GM12878 (cell line): ENCODE data around the gene SLIT1. TPM values are rescaled to one million over a fixed set of nuclear protein-coding genes. Genes with fewer than 3 reads are reported as not detected.

Experiments
- ATAC-seq: fragments of 200-7000 bp; cut with Tn5 transposase; 3 replicates; pipeline ENCODE4 v1.9.1; 2020; ENCODE audit warnings: mild to moderate bottlenecking, moderate library complexity
- BruUV-seq: library from RNA; stranded (reverse); fragments of 400-500 nt; replicated peaks from 2 replicates; lab custom pipeline; 2021; lab: Mats Ljungman, UMichigan
- CTCF ChIA-PET: fragments of 300-600 bp; sonication (Branson Sonifier 250); formaldehyde crosslinking; extraction: SDS; loops from one replicate; lab custom pipeline; 2021; ENCODE audit warnings: inconsistent platforms; lab: Yijun Ruan, JAX
- POLR2A ChIA-PET: fragments of 350-600 bp; formaldehyde crosslinking; extraction: SDS; loops from one replicate; lab custom pipeline; 2021; ENCODE audit warnings: inconsistent platforms; lab: Charles Lee
- RAD21 ChIA-PET: fragments of 300-600 bp; sonication (Branson Sonifier 250); formaldehyde crosslinking; loops from one replicate; lab custom pipeline; 2023; ENCODE audit warnings: antibody characterized with exemption; ENCODE audit not compliant: unreplicated experiment; lab: Charles Lee
- SMC1A ChIA-PET: fragments of 300-600 bp; sonication (Branson Sonifier 250); formaldehyde crosslinking; loops from one replicate; lab custom pipeline; 2023; ENCODE audit not compliant: unreplicated experiment, uncharacterized antibody; lab: Charles Lee
- DNase-seq: peaks from one replicate; pipeline ENCODE4 v3.0.0-alpha.2; 2011; ENCODE audit warnings: low read depth, low spot score
- FAIRE-seq: peaks from 3 replicates; lab custom pipeline; 2011; peaks lifted over from hg19 to GRCh38; lab: Jason Lieb, UNC
- H2AFZ ChIP-seq: 2 replicates; pipeline ENCODE4 v1.6.0; 2011; ENCODE audit warnings: low read depth, low read length, control low read depth; ENCODE audit not compliant: control insufficient read depth
- H3K27ac ChIP-seq: 2 replicates; pipeline ENCODE4 v1.5.1; 2011; ENCODE audit warnings: control low read depth; ENCODE audit not compliant: control insufficient read depth, insufficient read depth
- H3K27me3 ChIP-seq, 2 experiments: replicated peaks in 1 of 2; 2 replicates each; pipeline versions ENCODE4 v1.6.0 to v1.6.1; 2011; ENCODE audit warnings: low read length in 1 of 2; ENCODE audit not compliant: control insufficient read depth in 2 of 2, insufficient read depth in 2 of 2
- H3K36me3 ChIP-seq, 2 experiments: 2 replicates each; pipeline ENCODE4 v1.5.1; 2011; ENCODE audit warnings: low read length in 1 of 2; ENCODE audit not compliant: control insufficient read depth in 2 of 2, insufficient read depth in 2 of 2
- H3K4me1 ChIP-seq: 2 replicates; pipeline ENCODE4 v1.6.1; 2011; ENCODE audit warnings: mild to moderate bottlenecking, low read length, moderate library complexity, mixed read lengths; ENCODE audit not compliant: control insufficient read depth, insufficient read depth
- H3K4me2 ChIP-seq: 2 replicates; pipeline ENCODE4 v1.6.0; 2011; ENCODE audit warnings: control low read depth; ENCODE audit not compliant: control insufficient read depth, insufficient read depth
- H3K4me3 ChIP-seq: fragments of 200-600 bp; sonication (generic); 2 replicates; pipeline ENCODE4 v1.5.1; 2016
- H3K79me2 ChIP-seq: 2 replicates; pipeline ENCODE4 v1.6.0; 2011; ENCODE audit warnings: low read length; ENCODE audit not compliant: control insufficient read depth, insufficient read depth
- H3K9ac ChIP-seq: 2 replicates; pipeline ENCODE4 v1.8.0; 2011; ENCODE audit warnings: low read length, control low read depth, mixed read lengths; ENCODE audit not compliant: control insufficient read depth, insufficient read depth
- H3K9me3 ChIP-seq: replicated peaks from 3 replicates; pipeline ENCODE4 v1.5.1; 2011; ENCODE audit warnings: mild to moderate bottlenecking, low read length; ENCODE audit not compliant: control insufficient read depth, insufficient read depth
- H4K20me1 ChIP-seq: 2 replicates; pipeline ENCODE4 v1.6.0; 2011; ENCODE audit not compliant: control insufficient read depth, insufficient read depth
- BCL11A ChIP-seq: IDR thresholded peaks from 2 replicates; pipeline ENCODE4 v1.6.1; 2011; ENCODE audit warnings: low read depth, low read length
- BCL3 ChIP-seq: IDR thresholded peaks from 2 replicates; pipeline ENCODE4 v1.6.1; 2011; ENCODE audit warnings: borderline replicate concordance, low read depth, mild to moderate bottlenecking, moderate library complexity, low read length; ENCODE audit not compliant: insufficient read depth, poor library complexity, severe bottlenecking
- BHLHE40 ChIP-seq, 2 experiments: fragments of 450-650 bp in 1 of 2; IDR thresholded peaks; 2 replicates each; pipeline ENCODE4 v1.6.1; 2011 to 2017; ENCODE audit warnings: low read depth in 2 of 2, borderline replicate concordance in 1 of 2, improper control_type of control experiment in 1 of 2, low read length in 1 of 2, mild to moderate bottlenecking in 1 of 2
- BRCA1 ChIP-seq: IDR thresholded peaks from 2 replicates; pipeline ENCODE4 v1.6.1; 2011; ENCODE audit warnings: low read depth, low read length, improper control_type of control experiment
- CREB1 ChIP-seq: IDR thresholded peaks from 2 replicates; pipeline ENCODE4 v1.6.1; 2012; ENCODE audit warnings: low read depth, mild to moderate bottlenecking, inconsistent platforms
- DPF2 ChIP-seq: fragments of 450-650 bp; IDR thresholded peaks from 2 replicates; pipeline ENCODE4 v1.6.1; 2017; ENCODE audit warnings: mild to moderate bottlenecking
- POU2F2 ChIP-seq: IDR thresholded peaks from 3 replicates; pipeline ENCODE4 v1.6.1; 2011; ENCODE audit warnings: low read depth, mild to moderate bottlenecking, low read length, borderline replicate concordance
- RAD21 ChIP-seq: IDR thresholded peaks from 2 replicates; pipeline ENCODE4 v1.6.1; 2011; ENCODE audit warnings: mild to moderate bottlenecking, low read depth, low read length, moderate library complexity; ENCODE audit not compliant: insufficient read depth
- SMC3 ChIP-seq: IDR thresholded peaks from 2 replicates; pipeline ENCODE4 v1.6.1; 2011; ENCODE audit warnings: low read length, improper control_type of control experiment, borderline replicate concordance
- USF1 ChIP-seq: IDR thresholded peaks from 2 replicates; pipeline ENCODE4 v1.6.1; 2011; ENCODE audit warnings: borderline replicate concordance, low read depth, mild to moderate bottlenecking, moderate library complexity, mixed read lengths, low read length; ENCODE audit not compliant: insufficient read depth; ENCODE audit errors: extremely low read length
- ZBED1 ChIP-seq: IDR thresholded peaks from 2 replicates; pipeline ENCODE4 v1.6.1; 2016; ENCODE audit warnings: borderline replicate concordance
- ZNF24 ChIP-seq: fragments of 450-650 bp; IDR thresholded peaks from 2 replicates; pipeline ENCODE4 v1.6.1; 2017; ENCODE audit warnings: antibody characterized with exemption, mild to moderate bottlenecking
- WGBS: methylation state at CpG from one replicate; pipeline ENCODE4 v1.1.6; 2016; ENCODE audit warnings: low lambda C conversion rate; ENCODE audit not compliant: insufficient replicate concordance, insufficient coverage; ENCODE audit errors: missing lambda C conversion rate; 5-methylcytosine and 5-hydroxymethylcytosine counted together
- in situ Hi-C: fragments of 300-500 bp; cut with MboI; formaldehyde crosslinking; loops from 9 replicates; pipeline ENCODE4 v1.14.3; 2018; ENCODE audit warnings: mixed read lengths
- intact Hi-C: fragments of 100-400 bp; cut with micrococcal nuclease; formaldehyde crosslinking; loops from one replicate; pipeline ENCODE4 v1.14.2; 2022; ENCODE audit not compliant: unreplicated experiment
- polyA plus RNA-seq, 11 experiments: library from polyadenylated mRNA; depleted of rRNA in 4 of 11; unstranded in 6 of 11; stranded (reverse) in 5 of 11; fragments of >200 nt; fragmentation: Nextera tagmentation in 4 of 11; fragmentation: Illumina TruSeq in 1 of 11; extraction: Ambion mirVana in 4 of 11; extraction: Trizol in 1 of 11; gene quantifications; 1 replicate in 1 of 11; 2 replicates in 10 of 11; pipeline versions ENCODE4 v1.2.1 to v1.2.3, GENCODE V29; 2011 to 2016; ENCODE audit warnings: inconsistent platforms in 2 of 11, missing spikeins in 2 of 11, low read depth in 1 of 11
- total RNA-seq, 4 experiments: library from RNA; depleted of rRNA in 3 of 4; stranded (reverse); fragments of >200 nt in 3 of 4; fragmentation: Illumina TruSeq in 1 of 4; extraction: Trizol in 1 of 4; gene quantifications; 2 replicates each; pipeline versions ENCODE4 v1.2.1 to v1.2.3, GENCODE V29; 2013 to 2021
- TF ChIP-seq, protein P1 (sequence below): fragments of 450-650 bp; IDR thresholded peaks from 2 replicates; pipeline ENCODE4 v1.6.1; 2018; ENCODE audit warnings: borderline replicate concordance, mild to moderate bottlenecking; ENCODE audit not compliant: partially characterized antibody
- TF ChIP-seq, protein P2 (sequence below): fragments of 450-650 bp; formaldehyde crosslinking; IDR thresholded peaks from 2 replicates; pipeline ENCODE4 v1.5.0; 2022; ENCODE audit warnings: mild to moderate bottlenecking, missing genetic modification characterization

Gene SLIT1
- total and polyA plus RNA-seq, 10 of the 15 experiments (the other 5 are each of a cell fraction or from before 2014, with no cell fraction given), result 0.04 to 0.19 (median 0.06) TPM; not detected in 4

- Histone ChIP-seq H3K79me2 (no peaks in the 10 kb centered on the region), H3K9ac (no peak overlapping the region), H2AFZ (no peak overlapping the region), H3K27me3 (no peaks in the 10 kb centered on the region; a peak in 1 of 4 replicates), H3K4me3 (no peak overlapping the region), H3K4me2 (no peak overlapping the region), H4K20me1 (no peaks in the 10 kb centered on the region), H3K9me3 (no peaks in the 10 kb centered on the region), H3K27ac (no peak overlapping the region), H3K4me1 (peaks cover 25% of the 10 kb centered on the region), H3K36me3 (no peaks in the 10 kb centered on the region)
- CTCF ChIA-PET, result interaction anchor here (0.6 to 10.3 kb wide), 80 partner anchors 9 to 652 kb away, joined by 3 to 155 read pairs (median 5); partner anchors contain the start of gene TLL2
- FAIRE-seq, result peak; percentile 52
- intact Hi-C loops, result loop anchor here (1.0 to 10.0 kb wide), 5 partner anchors 115 to 648 kb away; partner anchors contain the start of gene LCOR
- in situ Hi-C loops, result no loop called here
- no TSS peak for BruUV-seq
- peak; percentile 84 for ATAC-seq
- SMC1A ChIA-PET, result interaction anchor here (0.8 to 6.6 kb wide), 47 partner anchors 9 to 655 kb away, joined by 3 to 96 read pairs (median 6); no protein-coding TSS in a partner anchor
- POLR2A ChIA-PET, result interaction anchor here (0.5 to 1.0 kb wide), 2 partner anchors 162 to 262 kb away, joined by 5 to 6 read pairs; no protein-coding TSS in a partner anchor
- DNase-seq, result peak; percentile 31
- RAD21 ChIA-PET, result interaction anchor here (0.6 to 3.2 kb wide), 42 partner anchors 9 to 650 kb away, joined by 3 to 43 read pairs (median 4); no protein-coding TSS in a partner anchor
- 67% methylated on average over 9 of the region's 9 CpGs for WGBS
- TF ChIP-seq BRCA1 (no peak), BCL3 (no peak), ZNF24 (peak; percentile 67), BCL11A (no peak), USF1 (no peak), RAD21 (peak; percentile 69), POU2F2 (peak; percentile 51; the same call in 1 of the 3 replicates), DPF2 (no peak), CREB1 (0 out of 2 replicates have a peak, but pooled peaks have one; percentile 31), ZBED1 (no peak), BHLHE40 (IDR thresholded peaks at IDR 0.05; ENCODE audit: borderline replicate concordance in 1 of 2, low read depth in 2 of 2, low read length in 1 of 2) (peak in 1 of 2 experiments; percentile 5; a peak in 1 of 4 replicates), SMC3 (peak; percentile 81)
- TF ChIP-seq, protein P1, sequence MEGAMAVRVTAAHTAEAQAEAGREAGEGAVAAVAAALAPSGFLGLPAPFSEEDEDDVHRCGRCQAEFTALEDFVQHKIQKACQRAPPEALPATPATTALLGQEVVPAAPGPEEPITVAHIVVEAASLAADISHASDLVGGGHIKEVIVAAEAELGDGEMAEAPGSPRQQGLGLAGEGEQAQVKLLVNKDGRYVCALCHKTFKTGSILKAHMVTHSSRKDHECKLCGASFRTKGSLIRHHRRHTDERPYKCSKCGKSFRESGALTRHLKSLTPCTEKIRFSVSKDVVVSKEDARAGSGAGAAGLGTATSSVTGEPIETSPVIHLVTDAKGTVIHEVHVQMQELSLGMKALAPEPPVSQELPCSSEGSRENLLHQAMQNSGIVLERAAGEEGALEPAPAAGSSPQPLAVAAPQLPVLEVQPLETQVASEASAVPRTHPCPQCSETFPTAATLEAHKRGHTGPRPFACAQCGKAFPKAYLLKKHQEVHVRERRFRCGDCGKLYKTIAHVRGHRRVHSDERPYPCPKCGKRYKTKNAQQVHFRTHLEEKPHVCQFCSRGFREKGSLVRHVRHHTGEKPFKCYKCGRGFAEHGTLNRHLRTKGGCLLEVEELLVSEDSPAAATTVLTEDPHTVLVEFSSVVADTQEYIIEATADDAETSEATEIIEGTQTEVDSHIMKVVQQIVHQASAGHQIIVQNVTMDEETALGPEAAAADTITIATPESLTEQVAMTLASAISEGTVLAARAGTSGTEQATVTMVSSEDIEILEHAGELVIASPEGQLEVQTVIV, result no peak
- TF ChIP-seq, protein P2, sequence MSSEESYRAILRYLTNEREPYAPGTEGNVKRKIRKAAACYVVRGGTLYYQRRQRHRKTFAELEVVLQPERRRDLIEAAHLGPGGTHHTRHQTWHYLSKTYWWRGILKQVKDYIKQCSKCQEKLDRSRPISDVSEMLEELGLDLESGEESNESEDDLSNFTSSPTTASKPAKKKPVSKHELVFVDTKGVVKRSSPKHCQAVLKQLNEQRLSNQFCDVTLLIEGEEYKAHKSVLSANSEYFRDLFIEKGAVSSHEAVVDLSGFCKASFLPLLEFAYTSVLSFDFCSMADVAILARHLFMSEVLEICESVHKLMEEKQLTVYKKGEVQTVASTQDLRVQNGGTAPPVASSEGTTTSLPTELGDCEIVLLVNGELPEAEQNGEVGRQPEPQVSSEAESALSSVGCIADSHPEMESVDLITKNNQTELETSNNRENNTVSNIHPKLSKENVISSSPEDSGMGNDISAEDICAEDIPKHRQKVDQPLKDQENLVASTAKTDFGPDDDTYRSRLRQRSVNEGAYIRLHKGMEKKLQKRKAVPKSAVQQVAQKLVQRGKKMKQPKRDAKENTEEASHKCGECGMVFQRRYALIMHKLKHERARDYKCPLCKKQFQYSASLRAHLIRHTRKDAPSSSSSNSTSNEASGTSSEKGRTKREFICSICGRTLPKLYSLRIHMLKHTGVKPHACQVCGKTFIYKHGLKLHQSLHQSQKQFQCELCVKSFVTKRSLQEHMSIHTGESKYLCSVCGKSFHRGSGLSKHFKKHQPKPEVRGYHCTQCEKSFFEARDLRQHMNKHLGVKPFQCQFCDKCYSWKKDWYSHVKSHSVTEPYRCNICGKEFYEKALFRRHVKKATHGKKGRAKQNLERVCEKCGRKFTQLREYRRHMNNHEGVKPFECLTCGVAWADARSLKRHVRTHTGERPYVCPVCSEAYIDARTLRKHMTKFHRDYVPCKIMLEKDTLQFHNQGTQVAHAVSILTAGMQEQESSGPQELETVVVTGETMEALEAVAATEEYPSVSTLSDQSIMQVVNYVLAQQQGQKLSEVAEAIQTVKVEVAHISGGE (CRISPR knock-in tag), result no peak
These were observed 160.0 kb downstream of the SLIT1 start for GRCh38 chr10:97025613-97026242.
